Neural crest cell (in vitro differentiated cells): ENCODE measurements around the gene FLNC. TPM values are rescaled to one million over a fixed set of nuclear protein-coding genes. Genes with fewer than 3 reads are reported as not detected.

Experiments
- DNase-seq: peaks from one replicate; pipeline ENCODE4 v3.0.0; 2021; ENCODE audit warnings: low read depth, mixed read lengths, low spot score
- H3K27ac Mint-ChIP-seq: one replicate; pipeline ENCODE4 v1.8.0; 2021; ENCODE audit warnings: mild to moderate bottlenecking, mixed read lengths; ENCODE audit not compliant: unreplicated experiment
- H3K27me3 Mint-ChIP-seq: 2 replicates; pipeline ENCODE4 v1.8.0; 2021; ENCODE audit warnings: low read depth, mild to moderate bottlenecking, mixed read lengths
- H3K36me3 Mint-ChIP-seq: 2 replicates; pipeline ENCODE4 v1.8.0; 2021; ENCODE audit warnings: low read depth, mild to moderate bottlenecking, mixed read lengths
- H3K4me1 Mint-ChIP-seq: 2 replicates; pipeline ENCODE4 v1.8.0; 2021; ENCODE audit warnings: mixed read lengths
- H3K4me3 Mint-ChIP-seq: one replicate; pipeline ENCODE4 v1.8.0; 2021; ENCODE audit warnings: mild to moderate bottlenecking, mixed read lengths
- H3K9me3 Mint-ChIP-seq: 2 replicates; pipeline ENCODE4 v1.8.0; 2021; ENCODE audit warnings: mixed read lengths
- total RNA-seq: library from RNA; stranded (reverse); gene quantifications from 2 replicates; pipeline ENCODE4 v1.2.1, GENCODE V29; 2021
- TF ChIP-seq, protein P1 (sequence below): fragments of 200-600 bp; sonication (generic); conservative IDR thresholded peaks from 2 replicates; pipeline ENCODE4 v1.5.0; 2021; ENCODE audit warnings: antibody characterized with exemption, mild to moderate bottlenecking

FLNC gene
- total RNA-seq, 1 donor from 2014 or later: 5.6 TPM

DNA sequence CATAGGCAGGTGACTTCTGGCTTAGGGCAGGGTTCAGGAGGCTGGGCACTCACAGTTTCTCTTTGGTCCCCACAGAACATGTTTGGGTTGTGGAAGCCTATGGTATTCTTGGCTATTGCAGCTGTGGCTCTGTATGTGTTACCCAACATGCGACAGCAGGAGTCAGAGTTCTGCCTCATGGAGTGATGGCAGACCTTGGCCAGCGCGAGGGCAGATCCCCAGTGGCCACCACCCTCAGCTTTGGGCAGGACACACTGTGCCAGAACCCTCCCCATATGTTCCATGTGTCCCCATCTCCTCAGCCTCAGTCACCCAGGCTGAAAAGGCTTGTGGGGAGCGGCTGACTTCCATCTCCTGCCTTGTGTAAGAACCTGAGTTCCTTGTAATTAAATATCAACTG is 8.5 kb upstream of the FLNC start:
- Mint-ChIP-seq H3K4me1 (no peaks in the 10 kb centered on the region), H3K27me3 (no peaks in the 10 kb centered on the region), H3K36me3 (no peaks in the 10 kb centered on the region), H3K4me3 (no peak overlapping the region), H3K27ac (no peak overlapping the region), H3K9me3 (no peaks in the 10 kb centered on the region)
- TF ChIP-seq, protein P1, sequence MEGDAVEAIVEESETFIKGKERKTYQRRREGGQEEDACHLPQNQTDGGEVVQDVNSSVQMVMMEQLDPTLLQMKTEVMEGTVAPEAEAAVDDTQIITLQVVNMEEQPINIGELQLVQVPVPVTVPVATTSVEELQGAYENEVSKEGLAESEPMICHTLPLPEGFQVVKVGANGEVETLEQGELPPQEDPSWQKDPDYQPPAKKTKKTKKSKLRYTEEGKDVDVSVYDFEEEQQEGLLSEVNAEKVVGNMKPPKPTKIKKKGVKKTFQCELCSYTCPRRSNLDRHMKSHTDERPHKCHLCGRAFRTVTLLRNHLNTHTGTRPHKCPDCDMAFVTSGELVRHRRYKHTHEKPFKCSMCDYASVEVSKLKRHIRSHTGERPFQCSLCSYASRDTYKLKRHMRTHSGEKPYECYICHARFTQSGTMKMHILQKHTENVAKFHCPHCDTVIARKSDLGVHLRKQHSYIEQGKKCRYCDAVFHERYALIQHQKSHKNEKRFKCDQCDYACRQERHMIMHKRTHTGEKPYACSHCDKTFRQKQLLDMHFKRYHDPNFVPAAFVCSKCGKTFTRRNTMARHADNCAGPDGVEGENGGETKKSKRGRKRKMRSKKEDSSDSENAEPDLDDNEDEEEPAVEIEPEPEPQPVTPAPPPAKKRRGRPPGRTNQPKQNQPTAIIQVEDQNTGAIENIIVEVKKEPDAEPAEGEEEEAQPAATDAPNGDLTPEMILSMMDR: no peak
- DNase-seq: no peak

DNA sequence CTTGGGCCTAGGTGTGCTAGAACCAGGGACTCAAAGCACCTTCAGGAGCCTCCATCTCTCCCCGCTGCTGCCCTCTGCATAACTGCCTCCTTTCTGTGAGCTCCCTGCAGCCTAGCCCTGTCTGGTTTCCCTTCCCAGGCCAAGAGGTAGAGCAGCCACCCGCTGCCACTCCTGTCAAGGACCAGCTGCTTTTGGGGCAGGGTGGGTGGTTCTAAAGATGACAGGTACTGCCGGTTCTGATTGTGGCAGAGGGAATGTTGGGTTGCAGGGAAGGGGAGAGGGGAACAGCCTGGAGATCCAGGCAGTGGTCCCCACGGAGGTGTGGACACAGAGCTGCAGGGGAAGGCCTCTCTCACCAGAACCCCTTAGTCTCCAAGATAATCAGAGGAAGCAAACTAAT is 3.7 kb upstream of the FLNC start:
- TF ChIP-seq, protein P1: no peak
- DNase-seq: no peak
- Mint-ChIP-seq H3K27me3 (peaks cover 33% of the 10 kb centered on the region), H3K36me3 (no peaks in the 10 kb centered on the region), H3K4me3 (no peak overlapping the region), H3K4me1 (peaks cover 17% of the 10 kb centered on the region), H3K27ac (no peak overlapping the region), H3K9me3 (no peaks in the 10 kb centered on the region)

DNA sequence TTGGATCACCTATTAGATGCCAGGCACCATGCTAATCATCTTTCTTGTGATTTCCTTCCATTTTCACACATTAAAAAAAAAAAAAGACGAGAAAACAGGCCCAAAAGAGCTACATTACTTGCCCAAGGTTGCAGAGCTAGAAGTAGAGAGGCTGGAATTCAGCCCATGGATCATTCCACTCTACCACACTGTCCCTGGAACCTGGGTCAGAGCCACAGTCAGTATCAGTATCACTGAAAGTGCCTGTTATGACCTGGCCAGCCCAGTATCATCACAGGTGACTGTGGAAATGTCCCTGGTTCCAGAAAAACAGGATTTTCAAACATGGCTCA is 3.3 kb upstream of the FLNC start:
- H3K36me3 Mint-ChIP-seq: no peaks in the 10 kb centered on the region
- TF ChIP-seq, protein P1: no peak
- no peak overlapping the region for H3K4me3 Mint-ChIP-seq
- H3K4me1 Mint-ChIP-seq: peaks cover 17% of the 10 kb centered on the region
- no peak overlapping the region for H3K27ac Mint-ChIP-seq
- peaks cover 37% of the 10 kb centered on the region for H3K27me3 Mint-ChIP-seq
- no peak for DNase-seq
- no peaks in the 10 kb centered on the region for H3K9me3 Mint-ChIP-seq

DNA sequence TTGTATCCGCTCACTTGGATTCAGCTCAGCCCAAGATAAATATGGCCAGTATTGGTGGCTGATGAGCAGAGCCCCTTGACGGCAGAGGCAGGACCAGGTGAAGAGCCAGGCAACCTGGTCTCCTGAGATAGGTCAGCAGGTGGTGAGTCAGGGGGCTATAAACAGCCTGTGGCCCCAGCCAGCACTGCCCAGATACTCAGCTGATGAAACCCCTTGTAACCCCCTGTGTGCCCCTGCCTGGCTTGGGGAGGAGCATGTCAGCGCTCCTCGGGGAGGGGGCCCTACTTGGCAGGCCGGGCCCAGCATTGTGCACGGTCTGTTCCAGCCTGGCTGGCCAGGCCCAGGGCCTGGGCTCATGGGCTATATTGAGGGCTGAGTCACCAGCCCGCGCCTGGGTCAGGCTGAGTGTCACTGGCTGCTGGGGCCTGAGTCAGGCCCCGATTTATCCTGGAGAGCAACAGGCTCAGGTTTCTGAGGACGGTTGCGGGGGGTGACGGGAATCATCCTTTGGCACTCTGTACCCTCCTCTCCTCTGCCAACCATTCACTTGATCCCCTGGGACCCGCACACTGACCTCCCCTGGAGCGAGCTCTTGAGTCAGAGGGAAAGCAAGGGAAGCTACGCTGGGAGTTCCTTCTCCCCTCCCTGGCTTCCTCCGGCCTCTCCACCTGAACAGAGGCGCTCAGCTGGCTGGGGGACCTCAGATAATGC is 2.8 kb upstream of the FLNC start:
- Mint-ChIP-seq H3K27me3 (peaks cover 39% of the 10 kb centered on the region), H3K9me3 (no peaks in the 10 kb centered on the region), H3K4me3 (no peak overlapping the region), H3K36me3 (no peaks in the 10 kb centered on the region), H3K27ac (no peak overlapping the region), H3K4me1 (peaks cover 17% of the 10 kb centered on the region)
- no peak for DNase-seq
- TF ChIP-seq, protein P1: no peak

DNA sequence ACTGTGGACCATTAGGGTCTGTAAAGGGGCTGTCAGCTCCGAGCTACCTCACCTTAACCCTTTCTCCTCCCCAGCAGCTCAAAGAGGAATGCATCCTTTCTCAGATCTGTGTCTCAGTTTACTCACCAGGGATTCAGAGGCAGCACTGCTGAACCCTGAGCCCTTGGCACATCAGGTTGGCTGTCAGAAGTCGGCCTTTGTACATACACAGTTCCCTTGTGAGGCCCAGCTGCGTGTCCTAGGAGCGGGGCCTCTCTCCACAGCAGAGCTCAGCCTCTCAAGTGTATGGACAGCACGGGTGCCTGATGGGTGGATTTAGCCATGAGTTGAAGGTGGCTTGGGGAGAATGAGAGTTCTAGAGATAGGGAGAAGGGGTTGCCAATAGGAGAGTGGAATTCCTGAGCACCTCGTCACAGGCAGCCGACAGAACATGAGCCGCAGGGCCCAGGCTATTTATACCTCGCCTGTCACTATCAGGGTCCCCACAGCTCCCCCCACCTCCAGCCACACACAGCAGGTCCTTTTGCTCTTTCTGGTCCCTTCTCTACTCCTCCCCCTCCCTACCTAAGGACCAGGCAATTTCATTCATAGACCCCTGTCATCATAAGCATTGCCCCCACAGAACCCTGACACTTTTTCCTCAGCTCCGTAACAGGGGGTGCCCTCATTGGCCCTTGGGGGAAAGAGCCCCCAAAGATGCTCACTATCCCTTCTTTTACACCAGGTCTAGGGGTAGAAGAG is 2.1 kb upstream of the FLNC start:
- Mint-ChIP-seq H3K27ac (no peak overlapping the region), H3K36me3 (no peaks in the 10 kb centered on the region), H3K9me3 (no peaks in the 10 kb centered on the region), H3K4me1 (peaks cover 17% of the 10 kb centered on the region), H3K4me3 (peak overlapping the region; percentile 52), H3K27me3 (peaks cover 39% of the 10 kb centered on the region)
- DNase-seq: no peak
- TF ChIP-seq, protein P1: no peak
